SH-SY5Y (cell line): ENCODE measurements around the gene ULBP2.

Experiments used
- GATA2 ChIP-seq: IDR thresholded peaks from 2 replicates; pipeline ENCODE4 v1.6.1; 2011; ENCODE audit warnings: mild to moderate bottlenecking, low read depth, low read length
- GATA3 ChIP-seq: IDR thresholded peaks from 2 replicates; pipeline ENCODE4 v1.6.1; 2011; ENCODE audit warnings: low read depth, mild to moderate bottlenecking, low read length, moderate library complexity

ULBP2 gene

DNA sequence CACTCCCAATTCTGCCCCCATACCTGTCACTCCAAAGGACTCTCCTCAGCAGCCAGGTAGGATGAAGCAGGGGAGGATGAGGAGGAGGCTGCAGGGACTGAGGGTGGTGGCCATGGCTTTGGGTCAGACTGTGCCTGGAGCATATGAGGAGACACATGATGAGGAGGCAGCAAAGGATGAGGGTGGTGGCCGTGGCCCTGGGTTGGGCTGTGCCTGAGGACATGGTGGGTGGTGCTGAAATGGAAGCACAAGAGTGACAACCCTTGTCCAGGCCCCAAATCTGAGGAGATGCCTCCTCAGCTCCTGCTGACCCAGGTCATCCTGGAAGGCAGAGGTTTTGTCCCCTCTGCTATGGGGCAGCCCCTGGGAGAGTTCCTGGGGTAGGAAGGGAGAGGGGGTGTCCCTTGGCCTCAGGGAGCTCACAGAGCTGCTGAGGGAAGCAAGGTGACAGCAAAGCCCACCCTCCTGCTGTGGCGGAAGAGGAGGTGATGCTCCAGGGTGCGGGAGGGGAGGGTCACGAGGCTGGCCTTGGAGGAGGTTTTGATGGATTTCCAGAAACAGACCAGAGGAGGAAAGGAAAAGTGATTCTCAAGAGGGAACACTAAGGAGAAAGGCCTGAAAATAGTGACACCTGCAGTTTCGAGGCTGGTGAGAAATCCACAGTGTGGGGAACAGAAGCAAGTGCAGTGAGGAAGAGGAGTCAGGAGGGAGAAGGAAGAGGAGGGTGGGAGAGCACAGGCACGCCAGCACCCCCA lies 23.5 kb upstream of the ULBP2 start:
- TF ChIP-seq GATA3 (no peak), GATA2 (no peak)

DNA sequence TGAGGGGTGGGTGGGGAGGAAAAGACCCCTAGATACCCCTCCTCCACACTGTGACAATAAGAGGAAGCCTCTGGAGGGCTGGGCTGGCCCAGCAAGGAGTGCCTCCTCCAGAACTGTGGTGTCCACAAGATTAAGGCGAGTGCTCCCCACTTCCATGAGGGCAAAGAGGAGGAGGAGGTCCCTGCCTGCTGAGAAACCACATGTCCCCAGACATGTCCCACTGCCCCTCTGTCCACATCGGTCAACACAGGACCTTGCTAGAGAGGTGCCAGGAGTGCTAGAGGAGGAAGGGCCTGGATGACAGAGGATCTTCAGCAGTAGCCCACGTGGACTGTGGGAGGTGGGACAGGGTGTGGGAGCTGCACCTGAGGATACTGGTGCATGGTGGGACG lies 22.0 kb upstream of the ULBP2 start:
- TF ChIP-seq GATA3 (no peak), GATA2 (no peak)

DNA sequence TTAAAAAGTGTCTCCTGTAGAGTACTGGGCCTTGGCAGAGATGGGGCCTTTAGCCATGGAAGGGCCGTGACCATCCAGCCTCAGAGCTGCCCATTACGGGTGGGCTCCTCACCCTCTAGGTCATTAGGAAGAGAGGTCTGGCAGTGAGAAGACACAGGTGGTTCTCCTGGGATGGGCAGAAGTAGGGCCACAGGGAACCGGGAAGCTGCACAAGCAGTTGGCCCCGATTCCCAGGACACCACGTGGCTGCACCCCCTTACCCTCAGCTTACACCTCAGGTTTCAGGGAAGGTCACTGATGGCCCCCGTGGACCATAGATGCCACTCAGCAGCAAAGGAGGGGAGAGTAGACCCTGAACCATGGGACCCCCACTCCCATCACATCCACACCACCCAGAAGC lies 20.5 kb upstream of the ULBP2 start:
- no peak for TF ChIP-seq GATA2
- TF ChIP-seq GATA3 = no peak

DNA sequence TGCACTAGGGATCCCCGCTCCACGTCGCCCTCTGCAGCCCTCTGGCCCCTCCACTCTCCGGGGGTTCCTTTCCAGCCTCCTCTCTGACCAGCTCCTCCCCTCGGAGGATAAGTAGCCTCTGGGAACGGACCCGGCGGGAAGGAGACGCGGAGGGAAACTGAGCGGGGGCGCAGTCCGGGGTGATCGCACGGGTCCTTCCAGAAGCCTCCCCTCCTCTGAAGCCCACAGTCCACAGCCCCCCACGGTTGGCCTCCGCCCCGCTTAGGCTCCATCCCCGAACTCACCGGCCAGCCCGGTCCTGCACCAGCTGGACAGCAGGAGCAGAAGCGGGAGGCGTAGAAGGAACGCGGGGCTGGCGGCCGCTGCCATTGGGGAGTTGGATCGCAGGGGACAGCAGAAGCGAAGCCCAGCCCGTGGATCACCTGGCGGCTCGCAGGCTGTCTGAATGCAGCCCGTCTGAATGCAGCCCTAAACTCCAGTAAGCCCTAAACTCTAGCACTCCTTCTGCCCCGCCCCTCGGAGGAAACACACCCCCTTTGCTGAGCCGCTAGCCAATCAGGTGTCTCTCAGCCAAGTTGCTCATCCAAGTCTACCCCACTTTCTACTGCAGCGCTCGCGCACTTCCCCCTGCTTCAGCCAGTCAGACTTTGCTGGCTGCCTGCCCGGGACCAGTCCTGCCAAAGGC lies 19.0 kb upstream of the ULBP2 start, which contains the start of gene RAET1G:
Gene RAET1G (minus strand): TSS at position 480 of the 685 bp plus-strand sequence. CDS start 111 bp downstream, at position 369.
- no peak for TF ChIP-seq GATA3
- TF ChIP-seq GATA2 = no peak

DNA sequence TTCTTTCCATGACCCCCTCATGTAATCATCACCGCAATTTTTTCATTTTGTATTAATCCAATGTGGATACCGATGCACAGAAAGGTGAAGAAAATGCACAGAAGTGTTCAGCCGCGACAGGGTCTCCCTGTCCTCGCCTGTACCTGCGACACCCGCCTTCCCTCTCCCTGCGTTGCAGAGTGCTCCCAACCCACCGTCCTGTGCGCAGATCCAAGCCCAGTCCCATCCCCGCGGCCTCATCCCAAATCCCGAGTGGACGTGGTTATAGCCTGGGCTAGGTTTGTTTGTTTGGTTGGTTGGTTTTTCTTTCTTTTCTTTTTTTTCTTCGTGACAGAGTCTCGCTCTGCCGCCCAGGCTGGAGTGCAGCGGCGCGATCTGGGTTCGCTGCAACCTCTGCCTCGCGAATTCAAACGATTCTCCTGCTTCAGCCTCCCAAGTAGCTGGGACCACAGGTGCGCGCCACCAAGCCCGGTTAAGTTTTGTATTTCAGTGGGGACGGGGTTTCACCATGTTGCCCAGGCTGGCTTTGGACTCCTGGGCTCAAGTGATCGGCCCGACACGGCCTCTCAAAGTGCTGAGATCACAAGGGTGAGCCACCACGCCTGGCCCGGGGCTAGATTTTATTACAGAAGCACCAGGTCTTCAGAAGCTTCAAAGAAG lies 18.4 kb upstream of the ULBP2 start:
- TF ChIP-seq GATA3 = no peak

DNA sequence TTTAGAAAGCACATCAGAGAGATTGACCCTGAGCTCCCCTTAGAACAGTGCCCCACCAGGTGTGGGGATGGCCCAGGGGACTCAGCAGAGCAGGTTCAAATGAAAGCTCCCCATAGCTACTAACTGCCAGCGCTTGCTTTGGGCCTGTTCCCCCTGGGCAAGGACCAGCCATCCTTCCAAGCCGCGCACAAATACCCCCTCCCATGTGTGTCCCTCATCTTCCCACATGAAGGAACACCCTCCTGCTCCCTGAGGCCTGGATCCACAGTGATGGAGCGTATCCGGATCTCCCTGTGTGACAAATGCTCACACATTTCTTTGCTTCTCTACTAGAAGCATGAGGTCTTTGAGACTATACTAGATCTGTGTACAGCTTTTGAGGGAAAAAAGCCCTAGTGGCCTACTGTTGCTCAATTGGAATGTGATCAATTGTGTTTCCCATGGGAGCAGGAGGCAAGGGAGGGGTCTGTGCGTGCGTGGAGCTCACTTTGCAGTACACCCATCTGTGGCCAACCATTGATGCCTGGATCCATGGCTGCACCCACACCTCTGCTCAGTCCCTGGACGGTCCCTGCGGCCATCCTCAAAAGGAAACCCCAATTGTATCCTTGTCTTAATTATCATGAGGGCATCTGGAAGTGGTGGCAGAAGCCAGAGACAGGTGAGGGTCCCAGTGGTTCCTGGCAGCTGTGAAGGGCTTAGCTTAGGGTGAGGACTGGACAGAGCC lies 17.4 kb upstream of the ULBP2 start:
- no peak for TF ChIP-seq GATA3
- TF ChIP-seq GATA2 = no peak

DNA sequence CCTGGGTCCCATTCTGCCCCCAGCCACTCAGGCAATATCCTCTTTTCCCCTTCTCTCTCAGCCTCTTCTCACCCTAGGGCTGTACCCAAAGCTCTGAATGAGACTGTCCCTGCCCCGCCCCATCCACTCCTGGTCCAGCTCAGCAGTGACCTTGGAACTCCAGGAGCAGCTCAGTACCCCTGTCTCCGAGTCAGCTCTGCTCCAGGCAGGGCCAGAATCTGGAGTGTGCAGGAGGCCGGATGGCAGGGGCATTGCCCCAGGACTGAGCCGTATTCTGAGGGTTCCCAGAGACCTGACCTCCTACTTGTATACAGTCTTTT lies 16.9 kb upstream of the ULBP2 start:
- TF ChIP-seq GATA3 (no peak), GATA2 (no peak)

DNA sequence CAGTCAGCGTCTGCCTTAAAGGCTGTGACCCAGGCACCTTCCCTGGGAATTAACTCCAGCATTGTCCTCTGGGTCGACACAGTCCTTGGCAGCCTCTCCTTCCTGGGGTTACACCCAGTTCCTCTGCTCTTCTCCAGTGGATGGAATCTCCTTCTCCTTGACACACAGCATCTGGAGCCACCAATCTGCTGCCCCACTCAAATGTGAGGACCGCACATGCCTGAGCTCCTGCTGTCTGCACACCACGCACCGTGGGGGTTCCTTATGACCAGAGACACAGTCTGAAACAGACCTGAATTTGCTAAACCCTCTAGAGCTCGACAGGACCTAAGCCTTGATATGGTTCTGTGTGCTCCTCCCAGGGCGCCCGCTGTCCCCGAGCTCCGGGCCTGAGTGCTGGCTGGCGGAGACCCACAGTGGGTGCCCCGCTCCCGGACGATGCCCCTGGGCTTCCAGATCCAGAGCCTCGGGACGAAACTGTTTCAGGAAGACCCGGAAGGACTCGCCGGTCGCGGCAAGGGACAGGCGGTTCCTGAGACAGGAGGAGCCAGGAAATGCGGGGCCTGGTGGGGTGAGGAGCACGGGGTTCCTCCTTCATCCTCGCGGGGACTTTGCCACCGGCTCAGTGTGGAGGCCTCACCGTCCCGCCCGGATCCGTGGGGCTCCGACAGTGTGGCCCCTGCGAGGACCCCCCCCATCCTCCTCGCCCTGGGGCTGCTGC lies 16.4 kb upstream of the ULBP2 start:
- no peak for TF ChIP-seq GATA2
- TF ChIP-seq GATA3 = no peak

DNA sequence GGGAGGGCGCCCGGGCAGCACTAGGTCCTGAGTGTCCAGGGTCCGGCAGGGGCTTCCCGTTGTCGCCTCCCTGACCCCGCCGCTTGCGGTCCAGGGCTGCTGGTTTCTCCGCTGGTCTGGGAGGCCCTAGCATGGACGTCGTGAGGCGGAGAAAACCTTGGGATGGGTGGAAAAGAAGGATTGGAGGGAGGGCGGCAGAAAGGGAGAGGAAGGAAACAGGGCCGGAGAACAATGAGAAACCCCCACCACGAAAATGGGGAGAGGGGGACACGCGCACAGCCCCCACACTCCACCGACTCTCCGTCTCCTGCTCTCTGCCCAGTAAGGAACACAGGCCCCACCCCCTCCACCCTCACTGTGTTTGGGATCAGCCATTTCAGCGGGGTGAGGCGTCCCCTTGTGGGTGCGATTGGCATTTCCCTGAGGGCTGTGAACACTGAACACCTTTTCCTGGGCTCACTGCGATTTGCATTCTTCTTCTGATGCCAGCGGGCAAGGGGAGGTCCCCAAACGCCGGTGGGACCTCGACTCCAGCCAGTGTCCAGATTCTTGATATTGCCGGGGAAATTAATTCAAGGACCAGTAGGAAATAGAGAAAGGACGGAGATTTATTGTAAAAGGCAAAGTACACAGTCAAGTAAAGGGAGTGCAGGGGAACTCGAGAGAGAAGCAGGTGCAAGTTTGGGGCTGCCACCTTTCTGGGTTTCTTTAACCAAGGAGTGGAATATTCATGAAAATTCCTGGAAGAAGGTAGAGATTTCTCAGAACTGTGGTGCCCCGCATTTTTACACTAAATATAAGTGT lies 15.6 kb upstream of the ULBP2 start:
- TF ChIP-seq GATA3 (no peak), GATA2 (no peak)

DNA sequence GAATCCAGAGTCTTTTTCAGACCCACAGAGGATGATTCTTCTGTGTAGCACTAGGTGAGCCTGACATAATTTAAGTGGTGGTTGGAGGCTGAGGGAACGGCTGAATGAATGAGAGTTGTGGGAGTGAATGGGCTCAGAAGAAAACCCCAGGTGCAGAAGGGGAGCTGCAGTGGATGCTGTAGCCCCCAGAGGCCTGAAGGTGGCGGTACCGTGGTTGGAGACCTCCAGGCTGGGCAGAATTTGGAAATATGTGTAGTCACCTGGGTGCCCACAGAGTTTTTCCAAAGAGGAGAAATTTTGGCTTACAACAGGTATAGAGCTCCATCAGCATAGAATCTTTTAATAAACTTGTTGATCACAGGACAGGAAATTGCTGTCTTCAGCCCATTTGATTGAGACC lies 12.4 kb upstream of the ULBP2 start:
- no peak for TF ChIP-seq GATA2
- TF ChIP-seq GATA3 = no peak

DNA sequence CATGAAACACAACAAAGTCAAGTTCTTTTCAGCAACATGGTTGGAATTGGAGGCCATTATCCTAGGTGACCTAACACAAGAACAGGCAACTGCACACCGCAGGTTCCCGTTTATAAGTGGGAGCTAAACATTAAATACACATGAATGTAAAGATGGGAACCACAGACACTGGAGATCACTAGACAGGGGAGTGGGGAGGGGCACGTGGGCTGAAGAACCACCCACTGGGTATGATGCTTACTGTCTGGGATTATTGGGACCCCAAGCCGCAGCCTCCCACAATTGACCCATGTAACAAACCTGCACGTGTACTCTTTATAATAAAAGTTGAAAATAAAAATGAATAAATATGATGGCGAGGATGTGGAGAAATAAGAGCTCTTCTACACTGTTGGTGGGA lies 10.3 kb upstream of the ULBP2 start:
- TF ChIP-seq GATA2 = no peak
- TF ChIP-seq GATA3 = no peak

DNA sequence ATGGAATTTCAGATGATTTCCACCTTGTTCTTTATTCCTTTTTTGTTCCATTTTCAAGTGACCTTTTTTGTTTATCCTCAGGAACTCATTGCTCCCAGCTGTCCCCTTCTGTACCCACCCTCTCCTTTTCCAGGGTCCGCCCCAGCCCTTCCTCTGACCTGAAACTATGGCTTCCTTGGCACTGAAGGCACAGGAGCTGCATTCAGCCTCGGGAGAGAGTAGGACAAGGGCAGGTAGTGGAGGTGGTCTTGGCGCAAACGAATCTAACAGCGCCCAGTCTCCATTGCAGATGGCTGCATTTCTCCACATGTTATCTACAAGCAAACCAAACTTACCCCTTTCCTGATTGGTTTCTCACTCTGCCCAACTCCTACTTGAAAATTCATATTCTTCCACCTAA lies 8.8 kb upstream of the ULBP2 start:
- no peak for TF ChIP-seq GATA3
- TF ChIP-seq GATA2 = no peak

DNA sequence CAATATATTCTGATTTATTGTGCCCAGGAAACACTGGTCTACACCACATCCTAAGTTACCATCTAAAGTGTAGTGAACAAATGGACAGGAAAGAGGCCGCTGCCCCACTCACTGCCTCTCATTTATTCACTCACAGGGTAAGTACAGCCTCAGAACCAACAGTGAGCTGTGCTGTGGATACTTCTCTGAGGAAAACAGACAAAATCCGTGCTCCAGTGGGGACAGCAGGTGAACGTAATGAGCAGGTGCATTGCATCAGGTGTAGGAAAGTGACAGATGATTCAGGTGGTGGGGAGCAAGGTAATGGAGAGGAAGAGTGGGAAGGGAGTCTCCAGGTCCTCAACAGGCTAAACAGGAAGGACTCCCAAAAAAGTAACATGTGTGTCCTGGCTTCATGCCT lies 8.4 kb upstream of the ULBP2 start:
- TF ChIP-seq GATA2 (no peak), GATA3 (no peak)
